H9 (cell line): ENCODE data around the gene LFNG. TPM values are rescaled to one million over a fixed set of nuclear protein-coding genes. Genes with fewer than 3 reads are reported as not detected.

Experiments
- DNase-seq: peaks from one replicate; pipeline ENCODE4 v3.0.0-alpha.2; 2017
- H2AFZ ChIP-seq: one replicate; pipeline ENCODE4 v1.6.1; 2013; ENCODE audit warnings: mild to moderate bottlenecking, low read length, control low read depth, moderate library complexity
- H2AK5ac ChIP-seq: 2 replicates; pipeline ENCODE4 v1.6.1; 2013; ENCODE audit warnings: low read length, control low read depth, mixed read lengths; ENCODE audit not compliant: insufficient read length
- H2BK120ac ChIP-seq: one replicate; pipeline ENCODE4 v1.6.1; 2013; ENCODE audit warnings: low read depth, mild to moderate bottlenecking, low read length, control low read depth, inconsistent platforms; ENCODE audit not compliant: poor library complexity, severe bottlenecking
- H2BK12ac ChIP-seq: 2 replicates; pipeline ENCODE4 v1.6.1; 2013; ENCODE audit warnings: low read length, control low read depth, mixed read lengths, low read depth; ENCODE audit not compliant: insufficient read length
- H2BK15ac ChIP-seq: 2 replicates; pipeline ENCODE4 v1.6.1; 2013; ENCODE audit warnings: low read depth, low read length, control low read depth
- H2BK20ac ChIP-seq: one replicate; pipeline ENCODE4 v1.6.1; 2013; ENCODE audit warnings: low read depth, mild to moderate bottlenecking, low read length, control low read depth, inconsistent platforms; ENCODE audit not compliant: poor library complexity, severe bottlenecking
- H2BK5ac ChIP-seq: 2 replicates; pipeline ENCODE4 v1.6.1; 2013; ENCODE audit warnings: low read length, control low read depth, mixed read lengths; ENCODE audit not compliant: insufficient read length
- H3K14ac ChIP-seq: 2 replicates; pipeline ENCODE4 v1.6.1; 2013; ENCODE audit warnings: low read length, control low read depth; ENCODE audit not compliant: insufficient read depth
- H3K18ac ChIP-seq: 2 replicates; pipeline ENCODE4 v1.6.1; 2013; ENCODE audit warnings: low read depth, mild to moderate bottlenecking, mixed read lengths, low read length, control low read depth; ENCODE audit not compliant: insufficient read length
- H3K23ac ChIP-seq: 2 replicates; pipeline ENCODE4 v1.6.1; 2013; ENCODE audit warnings: low read length, control low read depth, mixed read lengths, low read depth; ENCODE audit not compliant: insufficient read length
- H3K23me2 ChIP-seq: 2 replicates; pipeline ENCODE4 v1.6.1; 2013; ENCODE audit warnings: low read depth, mild to moderate bottlenecking, mixed read lengths, low read length, control low read depth; ENCODE audit not compliant: insufficient read length, poor library complexity, severe bottlenecking
- H3K27ac ChIP-seq: 2 replicates; pipeline ENCODE4 v1.5.1; 2013; ENCODE audit warnings: low read length, control low read depth, mixed read lengths, low read depth; ENCODE audit not compliant: insufficient read length
- H3K27me3 ChIP-seq: 2 replicates; pipeline ENCODE4 v1.6.1; 2013; ENCODE audit warnings: low read length, control low read depth, inconsistent platforms; ENCODE audit not compliant: insufficient read depth
- H3K4ac ChIP-seq: 2 replicates; pipeline ENCODE4 v1.6.1; 2013; ENCODE audit warnings: low read depth, mild to moderate bottlenecking, control low read depth, inconsistent platforms, low read length, moderate library complexity
- H3K4me1 ChIP-seq: 2 replicates; pipeline ENCODE4 v1.6.1; 2013; ENCODE audit warnings: low read length, control low read depth, inconsistent platforms; ENCODE audit not compliant: insufficient read depth
- H3K4me2 ChIP-seq: 2 replicates; pipeline ENCODE4 v1.6.1; 2013; ENCODE audit warnings: low read length, control low read depth, mixed read lengths; ENCODE audit not compliant: insufficient read length, insufficient read depth
- H3K56ac ChIP-seq: 2 replicates; pipeline ENCODE4 v1.6.1; 2013; ENCODE audit warnings: low read depth, mild to moderate bottlenecking, mixed read lengths, low read length, control low read depth; ENCODE audit not compliant: insufficient read length
- H3K79me1 ChIP-seq: 2 replicates; pipeline ENCODE4 v1.6.1; 2013; ENCODE audit warnings: low read depth, mild to moderate bottlenecking, moderate library complexity, low read length, control low read depth, inconsistent platforms; ENCODE audit not compliant: insufficient read depth, poor library complexity, severe bottlenecking
- H3K79me2 ChIP-seq: 2 replicates; pipeline ENCODE4 v1.6.1; 2013; ENCODE audit warnings: low read length, control low read depth, inconsistent platforms; ENCODE audit not compliant: insufficient read depth
- H3K9ac ChIP-seq: 2 replicates; pipeline ENCODE4 v1.6.1; 2013; ENCODE audit warnings: low read length, control low read depth, mixed read lengths; ENCODE audit not compliant: insufficient read length; ENCODE audit errors: extremely low read depth
- H3K9me3 ChIP-seq: one replicate; pipeline ENCODE4 v1.6.1; 2013; ENCODE audit warnings: low read depth, low read length, inconsistent platforms; ENCODE audit not compliant: control insufficient read depth
- H3T11ph ChIP-seq: one replicate; pipeline ENCODE4 v1.6.1; 2013; ENCODE audit warnings: mild to moderate bottlenecking, low read length, control low read depth, inconsistent platforms
- H4K20me1 ChIP-seq: one replicate; pipeline ENCODE4 v1.6.1; 2013; ENCODE audit not compliant: control insufficient read depth, insufficient read length, insufficient read depth
- H4K5ac ChIP-seq: 2 replicates; pipeline ENCODE4 v1.6.1; 2013; ENCODE audit warnings: low read depth, mild to moderate bottlenecking, mixed read lengths, low read length, control low read depth; ENCODE audit not compliant: insufficient read length
- H4K8ac ChIP-seq: replicated peaks from 2 replicates; pipeline ENCODE4 v1.6.1; 2013; ENCODE audit warnings: low read length, control low read depth, mixed read lengths, low read depth; ENCODE audit not compliant: insufficient read length
- H4K91ac ChIP-seq: 2 replicates; pipeline ENCODE4 v1.6.1; 2013; ENCODE audit warnings: low read depth, mild to moderate bottlenecking, moderate library complexity, mixed read lengths, low read length, control low read depth; ENCODE audit not compliant: insufficient read length
- H3K27ac Mint-ChIP-seq, 3 experiments: 2 replicates in 2 of 3; 3 replicates in 1 of 3; pipeline ENCODE4 v1.8.0; 2020 to 2021; ENCODE audit warnings: mixed read lengths in 3 of 3, mild to moderate bottlenecking in 1 of 3, moderate library complexity in 1 of 3
- H3K27me3 Mint-ChIP-seq: 2 replicates; pipeline ENCODE4 v1.8.0; 2021; ENCODE audit warnings: low read depth, mild to moderate bottlenecking, moderate library complexity, mixed read lengths
- H3K36me3 Mint-ChIP-seq, 3 experiments: 2 replicates in 2 of 3; 3 replicates in 1 of 3; pipeline ENCODE4 v1.8.0; 2020 to 2021; ENCODE audit warnings: low read depth in 3 of 3, mixed read lengths in 3 of 3; ENCODE audit not compliant: insufficient read depth in 1 of 3
- H3K4me1 Mint-ChIP-seq, 2 experiments: 2 replicates each; pipeline ENCODE4 v1.8.0; 2020; ENCODE audit warnings: mixed read lengths in 2 of 2
- H3K4me3 Mint-ChIP-seq, 2 experiments: 2 replicates in 1 of 2; 3 replicates in 1 of 2; pipeline ENCODE4 v1.8.0; 2020 to 2021; ENCODE audit warnings: mild to moderate bottlenecking in 2 of 2, mixed read lengths in 2 of 2, moderate library complexity in 1 of 2
- H3K9me3 Mint-ChIP-seq, 2 experiments: 2 replicates in 1 of 2; 3 replicates in 1 of 2; pipeline ENCODE4 v1.8.0; 2020; ENCODE audit warnings: mild to moderate bottlenecking in 2 of 2, mixed read lengths in 2 of 2, moderate library complexity in 1 of 2
- WGBS: extraction: QIAGEN DNeasy Blood & Tissue Kit; methylation state at CpG from one replicate; pipeline ENCODE4 v1.1.7; 2013; ENCODE audit warnings: missing lambda C conversion rate, low lambda C conversion rate, mixed read lengths; ENCODE audit not compliant: insufficient read length; ENCODE audit errors: extremely low coverage; 5-methylcytosine and 5-hydroxymethylcytosine counted together
- total RNA-seq: library from RNA; stranded (reverse); gene quantifications from 2 replicates; pipeline ENCODE4 v1.2.1, GENCODE V29; 2021
- TF ChIP-seq, protein P1 (sequence below): fragments of 200-600 bp; sonication (generic); conservative IDR thresholded peaks from 3 replicates; pipeline ENCODE4 v1.8.0; 2021; ENCODE audit warnings: antibody characterized with exemption, mild to moderate bottlenecking

LFNG gene
- total RNA-seq, 1 experiment from 2014 or later = 52.9 TPM

- peaks cover 0 to 28% (median 28%) of the 10 kb centered on the region in 3 experiments; a peak in 6 of 7 replicates for H3K36me3 Mint-ChIP-seq
- H3K27ac Mint-ChIP-seq = no peak overlapping the region
- H2BK15ac ChIP-seq = no peak overlapping the region
- peaks cover 25 to 31% of the 10 kb centered on the region in 2 experiments for H3K4me1 Mint-ChIP-seq
- H3K9me3 ChIP-seq = no peaks in the 10 kb centered on the region
- no peak overlapping the region for H2AFZ ChIP-seq
- no peaks in the 10 kb centered on the region for H3K79me1 ChIP-seq
- H2BK12ac ChIP-seq = no peak overlapping the region
- no peaks in the 10 kb centered on the region for H3K27me3 ChIP-seq
- H2AK5ac ChIP-seq = no peak overlapping the region
- no peak overlapping the region for H3T11ph ChIP-seq
- H3K4ac ChIP-seq = no peak overlapping the region
- H3K23me2 ChIP-seq = no peaks in the 10 kb centered on the region
- no peak overlapping the region for H4K91ac ChIP-seq
- no CpG with 5 or more reads among the region's 30 CpGs for WGBS
- H2BK20ac ChIP-seq = no peak overlapping the region
- TF ChIP-seq, protein P1, sequence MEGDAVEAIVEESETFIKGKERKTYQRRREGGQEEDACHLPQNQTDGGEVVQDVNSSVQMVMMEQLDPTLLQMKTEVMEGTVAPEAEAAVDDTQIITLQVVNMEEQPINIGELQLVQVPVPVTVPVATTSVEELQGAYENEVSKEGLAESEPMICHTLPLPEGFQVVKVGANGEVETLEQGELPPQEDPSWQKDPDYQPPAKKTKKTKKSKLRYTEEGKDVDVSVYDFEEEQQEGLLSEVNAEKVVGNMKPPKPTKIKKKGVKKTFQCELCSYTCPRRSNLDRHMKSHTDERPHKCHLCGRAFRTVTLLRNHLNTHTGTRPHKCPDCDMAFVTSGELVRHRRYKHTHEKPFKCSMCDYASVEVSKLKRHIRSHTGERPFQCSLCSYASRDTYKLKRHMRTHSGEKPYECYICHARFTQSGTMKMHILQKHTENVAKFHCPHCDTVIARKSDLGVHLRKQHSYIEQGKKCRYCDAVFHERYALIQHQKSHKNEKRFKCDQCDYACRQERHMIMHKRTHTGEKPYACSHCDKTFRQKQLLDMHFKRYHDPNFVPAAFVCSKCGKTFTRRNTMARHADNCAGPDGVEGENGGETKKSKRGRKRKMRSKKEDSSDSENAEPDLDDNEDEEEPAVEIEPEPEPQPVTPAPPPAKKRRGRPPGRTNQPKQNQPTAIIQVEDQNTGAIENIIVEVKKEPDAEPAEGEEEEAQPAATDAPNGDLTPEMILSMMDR = no peak
- no peaks in the 10 kb centered on the region; the same call in 1 of the 2 replicates for H3K4me1 ChIP-seq
- H2BK5ac ChIP-seq = no peak overlapping the region
- H3K79me2 ChIP-seq = no peaks in the 10 kb centered on the region
- no peak overlapping the region for H3K4me2 ChIP-seq
- no peak overlapping the region for H3K18ac ChIP-seq
- H4K20me1 ChIP-seq = no peaks in the 10 kb centered on the region
- DNase-seq = no peak
- H3K9me3 Mint-ChIP-seq = peaks cover 2% of the 10 kb centered on the region in 2 experiments; a peak in 1 of 5 replicates
- no peak overlapping the region for H3K23ac ChIP-seq
- no peak overlapping the region for H4K8ac ChIP-seq
- H2BK120ac ChIP-seq = no peak overlapping the region
- H3K4me3 Mint-ChIP-seq = no peak overlapping the region
- no peak overlapping the region; the same call in 1 of the 2 replicates for H3K14ac ChIP-seq
- no peak overlapping the region for H3K9ac ChIP-seq
- no peaks in the 10 kb centered on the region for H3K27me3 Mint-ChIP-seq
- H3K56ac ChIP-seq = no peak overlapping the region
- H3K27ac ChIP-seq = no peak overlapping the region
- H4K5ac ChIP-seq = no peak overlapping the region
Measured at GRCh38 chr7:2529161-2530070, 9.8 kb downstream of the LFNG start.
